Measurements from ENCODE around the gene SYNRG.

DNA sequence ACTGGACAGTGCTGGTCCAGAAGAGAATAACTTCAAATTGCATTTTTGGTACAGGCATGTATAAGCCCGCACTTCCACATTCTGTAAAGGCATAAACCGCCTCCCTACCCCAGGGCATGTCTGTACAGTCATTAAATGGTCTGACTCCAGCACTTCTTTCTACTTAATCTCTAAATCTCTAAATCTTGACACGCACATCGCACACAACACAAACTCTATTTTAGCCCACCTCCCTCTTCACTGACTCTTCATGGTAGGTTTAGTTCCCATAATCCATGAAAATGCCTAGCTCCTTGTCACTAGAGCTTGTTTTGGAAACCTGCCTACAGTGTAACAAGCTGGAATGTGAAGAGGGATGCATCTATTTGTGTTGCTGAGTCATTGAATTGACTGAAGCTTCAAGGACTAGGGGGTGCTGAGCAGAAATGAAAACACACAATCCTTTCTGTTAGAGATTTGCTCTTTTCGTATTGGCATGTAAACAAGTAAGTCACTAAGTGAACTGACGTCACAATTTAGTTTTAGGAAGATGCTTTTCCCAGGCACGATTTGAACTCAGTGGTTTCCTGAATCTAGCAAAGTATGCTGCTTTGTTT is 121.1 kb downstream of the SYNRG start:
- TF ChIP-seq MAX (IDR thresholded peaks at IDR 0.05; ENCODE audit: low read depth, low read length) = no peak
- TF ChIP-seq, protein P1, sequence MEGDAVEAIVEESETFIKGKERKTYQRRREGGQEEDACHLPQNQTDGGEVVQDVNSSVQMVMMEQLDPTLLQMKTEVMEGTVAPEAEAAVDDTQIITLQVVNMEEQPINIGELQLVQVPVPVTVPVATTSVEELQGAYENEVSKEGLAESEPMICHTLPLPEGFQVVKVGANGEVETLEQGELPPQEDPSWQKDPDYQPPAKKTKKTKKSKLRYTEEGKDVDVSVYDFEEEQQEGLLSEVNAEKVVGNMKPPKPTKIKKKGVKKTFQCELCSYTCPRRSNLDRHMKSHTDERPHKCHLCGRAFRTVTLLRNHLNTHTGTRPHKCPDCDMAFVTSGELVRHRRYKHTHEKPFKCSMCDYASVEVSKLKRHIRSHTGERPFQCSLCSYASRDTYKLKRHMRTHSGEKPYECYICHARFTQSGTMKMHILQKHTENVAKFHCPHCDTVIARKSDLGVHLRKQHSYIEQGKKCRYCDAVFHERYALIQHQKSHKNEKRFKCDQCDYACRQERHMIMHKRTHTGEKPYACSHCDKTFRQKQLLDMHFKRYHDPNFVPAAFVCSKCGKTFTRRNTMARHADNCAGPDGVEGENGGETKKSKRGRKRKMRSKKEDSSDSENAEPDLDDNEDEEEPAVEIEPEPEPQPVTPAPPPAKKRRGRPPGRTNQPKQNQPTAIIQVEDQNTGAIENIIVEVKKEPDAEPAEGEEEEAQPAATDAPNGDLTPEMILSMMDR (IDR thresholded peaks at IDR 0.05; ENCODE audit: low read depth, low read length) = no peak

All from NB4 (cell line).